Liver (tissue), 9 donors: ENCODE measurements around the gene STK39. TPM values are rescaled to one million over a fixed set of nuclear protein-coding genes. Genes with fewer than 3 reads are reported as not detected.

Experiments used
- DNase-seq: peaks from one replicate; pipeline ENCODE4 v3.0.0-alpha.2; 2017; ENCODE audit warnings: low spot score
- H3K27ac ChIP-seq, 2 donors: one replicate each; pipeline ENCODE4 v1.7.0; 2013; ENCODE audit warnings: inconsistent platforms in 2 of 2, low read length in 2 of 2, control low read depth in 1 of 2, low read depth in 1 of 2, mild to moderate bottlenecking in 1 of 2
- H3K27me3 ChIP-seq, 4 donors: one replicate each; pipeline versions ENCODE4 v1.6.1 to v1.7.0; 2013; ENCODE audit warnings: low read length in 3 of 4, inconsistent platforms in 1 of 4, mild to moderate bottlenecking in 1 of 4, moderate library complexity in 1 of 4; ENCODE audit not compliant: control insufficient read depth in 4 of 4, insufficient read depth in 4 of 4
- H3K36me3 ChIP-seq, 4 donors: one replicate each; pipeline versions ENCODE4 v1.6.1 to v1.7.0; 2013; ENCODE audit warnings: low read length in 3 of 4, mild to moderate bottlenecking in 3 of 4, low read depth in 1 of 4, moderate library complexity in 1 of 4; ENCODE audit not compliant: control insufficient read depth in 4 of 4, insufficient read depth in 3 of 4
- H3K4me1 ChIP-seq, 4 donors: one replicate each; pipeline versions ENCODE4 v1.6.1 to v1.7.0; 2013; ENCODE audit warnings: low read length in 3 of 4, mild to moderate bottlenecking in 3 of 4, moderate library complexity in 1 of 4; ENCODE audit not compliant: control insufficient read depth in 4 of 4, insufficient read depth in 4 of 4
- H3K4me3 ChIP-seq, 3 donors: one replicate each; pipeline versions ENCODE4 v1.6.1 to v1.7.0; 2013; ENCODE audit warnings: low read length in 3 of 3, control low read depth in 1 of 3, low read depth in 1 of 3, mild to moderate bottlenecking in 1 of 3
- H3K9ac ChIP-seq, 2 donors: one replicate each; pipeline ENCODE4 v1.7.0; 2013; ENCODE audit warnings: low read length in 2 of 2, mild to moderate bottlenecking in 2 of 2, moderate library complexity in 2 of 2, control low read depth in 1 of 2, low read depth in 1 of 2
- H3K9me3 ChIP-seq, 4 donors: one replicate each; pipeline versions ENCODE4 v1.6.1 to v1.7.0; 2013; ENCODE audit warnings: low read length in 3 of 4; ENCODE audit not compliant: control insufficient read depth in 4 of 4
- EGR1 ChIP-seq, 2 donors: IDR thresholded peaks; 2 replicates each; pipeline ENCODE4 v1.6.1; 2016 to 2018; ENCODE audit warnings: antibody characterized with exemption in 2 of 2, low read depth in 2 of 2
- FOXA1 ChIP-seq: IDR thresholded peaks from 2 replicates; pipeline ENCODE4 v1.6.1; 2016; ENCODE audit warnings: antibody characterized with exemption
- FOXA2 ChIP-seq: IDR thresholded peaks from 2 replicates; pipeline ENCODE4 v1.6.1; 2016; ENCODE audit warnings: antibody characterized with exemption
- GABPA ChIP-seq, 2 donors: IDR thresholded peaks in 1 of 2; conservative IDR thresholded peaks in 1 of 2; 2 replicates each; pipeline ENCODE4 v1.6.1; 2016; ENCODE audit warnings: antibody characterized with exemption in 2 of 2, mild to moderate bottlenecking in 1 of 2, moderate library complexity in 1 of 2
- HNF4A ChIP-seq, 2 donors: conservative IDR thresholded peaks; 2 replicates each; pipeline ENCODE4 v1.6.1; 2016; ENCODE audit warnings: antibody characterized with exemption in 2 of 2, mild to moderate bottlenecking in 2 of 2
- HNF4G ChIP-seq: IDR thresholded peaks from 2 replicates; pipeline ENCODE4 v1.6.1; 2016; ENCODE audit warnings: antibody characterized with exemption
- NR2F2 ChIP-seq: IDR thresholded peaks from 2 replicates; pipeline ENCODE4 v1.6.1; 2016; ENCODE audit warnings: antibody characterized with exemption
- RAD21 ChIP-seq, 2 donors: IDR thresholded peaks; 2 replicates each; pipeline ENCODE4 v1.6.1; 2016; ENCODE audit warnings: antibody characterized with exemption in 2 of 2, mild to moderate bottlenecking in 2 of 2
- REST ChIP-seq: IDR thresholded peaks from 2 replicates; pipeline ENCODE4 v1.6.1; 2016; ENCODE audit warnings: antibody characterized with exemption, mild to moderate bottlenecking
- RXRA ChIP-seq, 2 donors: IDR thresholded peaks; 2 replicates each; pipeline ENCODE4 v1.6.1; 2017 to 2018; ENCODE audit warnings: antibody characterized with exemption in 2 of 2, mild to moderate bottlenecking in 1 of 2
- SP1 ChIP-seq: IDR thresholded peaks from 2 replicates; pipeline ENCODE4 v1.6.1; 2018; ENCODE audit warnings: antibody characterized with exemption, mild to moderate bottlenecking
- TAF1 ChIP-seq: conservative IDR thresholded peaks from 2 replicates; pipeline ENCODE4 v1.6.1; 2016; ENCODE audit warnings: antibody characterized with exemption, mild to moderate bottlenecking
- YY1 ChIP-seq: IDR thresholded peaks from 2 replicates; pipeline ENCODE4 v1.6.1; 2016; ENCODE audit warnings: antibody characterized with exemption, mild to moderate bottlenecking
- ZBTB33 ChIP-seq: IDR thresholded peaks from 2 replicates; pipeline ENCODE4 v1.6.1; 2016; ENCODE audit warnings: antibody characterized with exemption
- WGBS: extraction: QIAGEN DNeasy Blood & Tissue Kit; methylation state at CpG from one replicate; pipeline ENCODE4 v1.1.7; 2013; 5-methylcytosine and 5-hydroxymethylcytosine counted together
- polyA plus RNA-seq, 2 donors: library from polyadenylated mRNA; stranded (reverse) in 1 of 2; unstranded in 1 of 2; fragments of 200-250 nt in 1 of 2; fragments of >200 nt in 1 of 2; fragmentation: Nextera tagmentation in 1 of 2; extraction: Ambion mirVana in 1 of 2; gene quantifications; one replicate each; pipeline versions ENCODE4 v1.2.1 to v1.2.3, GENCODE V29; 2013 to 2015
- total RNA-seq, 2 donors: library from RNA; depleted of rRNA; stranded (reverse); fragments of >200 nt; gene quantifications; one replicate each; pipeline ENCODE4 v1.2.3, GENCODE V29; 2014
- TF ChIP-seq, protein P1 (sequence below): IDR thresholded peaks from 2 replicates; pipeline ENCODE4 v1.6.1; 2016; ENCODE audit warnings: antibody characterized with exemption
- TF ChIP-seq, protein P2 (sequence below): IDR thresholded peaks from 2 replicates; pipeline ENCODE4 v1.6.1; 2016; ENCODE audit warnings: antibody characterized with exemption
- donor health status: healthy.
- donor health status: healthy.
- donor health status: healthy.
- donor health status: healthy.
- donor health status: healthy.

Gene STK39
- total and polyA plus RNA-seq, 4 donors = 0.29 to 1.8 (median 0.73) TPM

- Histone ChIP-seq H3K9me3 (no peaks in the 10 kb centered on the region), H3K27me3 (no peaks in the 10 kb centered on the region), H3K4me1 (no peaks in the 10 kb centered on the region), H3K9ac (no peak overlapping the region), H3K4me3 (no peak overlapping the region), H3K36me3 (no peaks in the 10 kb centered on the region), H3K27ac (no peak overlapping the region)
- DNase-seq = no peak
- no peak for TF ChIP-seq RXRA (IDR thresholded peaks at IDR 0.05)
- no peak for TF ChIP-seq HNF4G
- no peak for TF ChIP-seq SP1
- TF ChIP-seq, protein P1, sequence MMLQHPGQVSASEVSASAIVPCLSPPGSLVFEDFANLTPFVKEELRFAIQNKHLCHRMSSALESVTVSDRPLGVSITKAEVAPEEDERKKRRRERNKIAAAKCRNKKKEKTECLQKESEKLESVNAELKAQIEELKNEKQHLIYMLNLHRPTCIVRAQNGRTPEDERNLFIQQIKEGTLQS = no peak
- no peak for TF ChIP-seq YY1
- TF ChIP-seq FOXA2 = no peak
- TF ChIP-seq FOXA1 = no peak
- TF ChIP-seq HNF4A (conservative IDR thresholded peaks at IDR 0.05) = no peak
- TF ChIP-seq NR2F2 = no peak
- TF ChIP-seq ZBTB33 = no peak
- TF ChIP-seq EGR1 (IDR thresholded peaks at IDR 0.05; ENCODE audit: low read depth in 2 of 2) = no peak
- TF ChIP-seq TAF1 = no peak
- no peak for TF ChIP-seq RAD21 (IDR thresholded peaks at IDR 0.05)
- no peak for TF ChIP-seq GABPA (IDR thresholded peaks at IDR 0.05 in 1 of 2, conservative IDR thresholded peaks at IDR 0.05 in 1 of 2)
- WGBS = 81% methylated on average over 10 of the region's 10 CpGs
Observed at GRCh38 chr2:167962436-167963226, 284.8 kb downstream of the STK39 start.

DNA sequence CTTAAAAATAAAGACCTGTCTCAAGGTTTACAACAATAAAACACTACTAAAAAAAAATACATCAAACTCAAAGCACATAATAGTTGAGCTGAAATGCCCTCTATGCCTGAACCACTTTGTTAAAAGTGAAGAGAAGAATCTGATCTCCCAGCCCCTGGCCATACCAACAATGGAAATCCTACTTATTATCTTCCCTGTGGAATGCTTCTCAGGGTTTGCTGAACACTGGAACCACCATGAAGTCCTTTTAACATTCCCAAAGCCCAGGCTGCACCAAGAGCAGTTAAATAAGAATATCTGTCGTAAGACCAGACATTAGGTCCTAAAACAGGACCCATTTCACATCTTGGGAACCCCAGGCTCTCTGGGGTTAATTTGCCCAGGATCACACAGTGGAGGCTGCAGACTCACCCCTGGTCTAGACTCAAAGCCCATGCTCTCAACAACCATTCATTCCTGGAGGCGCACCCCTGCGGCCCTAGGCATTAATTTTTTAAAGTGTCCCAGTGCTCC lies 285.8 kb downstream of the STK39 start:
- Histone ChIP-seq H3K9ac (no peak overlapping the region), H3K27me3 (no peaks in the 10 kb centered on the region), H3K27ac (no peak overlapping the region), H3K4me3 (no peak overlapping the region), H3K36me3 (no peaks in the 10 kb centered on the region), H3K4me1 (no peaks in the 10 kb centered on the region), H3K9me3 (no peaks in the 10 kb centered on the region)
- DNase-seq = no peak
- WGBS = 99% methylated on average over 3 of the region's 3 CpGs
- TF ChIP-seq ZBTB33 (no peak), NR2F2 (no peak), FOXA2 (no peak), RXRA (IDR thresholded peaks at IDR 0.05) (no peak), GABPA (IDR thresholded peaks at IDR 0.05 in 1 of 2, conservative IDR thresholded peaks at IDR 0.05 in 1 of 2) (no peak), RAD21 (IDR thresholded peaks at IDR 0.05) (no peak), REST (no peak), HNF4G (no peak), FOXA1 (no peak), SP1 (no peak)
- TF ChIP-seq, protein P1 = no peak
- TF ChIP-seq, protein P2, sequence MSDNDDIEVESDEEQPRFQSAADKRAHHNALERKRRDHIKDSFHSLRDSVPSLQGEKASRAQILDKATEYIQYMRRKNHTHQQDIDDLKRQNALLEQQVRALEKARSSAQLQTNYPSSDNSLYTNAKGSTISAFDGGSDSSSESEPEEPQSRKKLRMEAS = no peak
